SK-N-SH (cell line): Measurements from ENCODE around the gene CLEC6A. TPM values are rescaled to one million over a fixed set of nuclear protein-coding genes. Genes with fewer than 3 reads are reported as not detected.
"Not testable (repeated sequence)": the region's sequence is repeated elsewhere in the genome, so short reads cannot be mapped to it uniquely, and the experiment has no call there.

Experiments used
- CTCF ChIA-PET: fragments of 300-600, 350-600 bp; formaldehyde crosslinking; extraction: SDS; loops from one replicate; lab custom pipeline; 2021; lab: Yijun Ruan, JAX
- POLR2A ChIA-PET: fragments of 350-600 bp; sonication (Branson Sonifier 250); formaldehyde crosslinking; extraction: SDS; loops from one replicate; lab custom pipeline; 2020; ENCODE audit warnings: antibody characterized with exemption, inconsistent platforms; lab: Yijun Ruan, JAX
- DNase-seq: peaks from one replicate; pipeline ENCODE4 v3.0.0; 2012
- H2AFZ ChIP-seq: fragments of 200-600 bp; sonication (generic); 2 replicates; pipeline ENCODE4 v1.8.1; 2016; ENCODE audit warnings: antibody characterized with exemption, mild to moderate bottlenecking, low read depth
- H3F3A ChIP-seq: fragments of 200-600 bp; sonication (generic); replicated peaks from 2 replicates; pipeline ENCODE3; 2016; ENCODE audit warnings: antibody characterized with exemption, mild to moderate bottlenecking; ENCODE audit not compliant: insufficient read depth
- H3K27ac ChIP-seq, 2 experiments: fragments of 200-500 bp in 1 of 2; fragments of 200-600 bp in 1 of 2; sonication (Bioruptor generic) in 1 of 2; sonication (generic), shearing (Covaris generic) in 1 of 2; 2 replicates each; pipeline versions ENCODE4 v1.5.1 to v1.6.1; 2014 to 2016; ENCODE audit warnings: low read depth in 2 of 2, inconsistent platforms in 1 of 2, low read length in 1 of 2, mild to moderate bottlenecking in 1 of 2, mixed read lengths in 1 of 2
- H3K27me3 ChIP-seq: fragments of 200-600 bp; sonication (generic), shearing (Covaris generic); 2 replicates; pipeline ENCODE4 v1.6.1; 2016; ENCODE audit warnings: mixed run types; ENCODE audit not compliant: insufficient read depth
- H3K36me3 ChIP-seq, 2 experiments: fragments of 200-500 bp in 1 of 2; fragments of 200-600 bp in 1 of 2; sonication (Bioruptor generic) in 1 of 2; sonication (generic) in 1 of 2; replicated peaks in 1 of 2; 2 replicates each; pipeline versions ENCODE3 to v1.5.1; 2014 to 2016; ENCODE audit warnings: low read length in 1 of 2, mild to moderate bottlenecking in 1 of 2; ENCODE audit not compliant: insufficient read depth in 2 of 2, control insufficient read depth in 1 of 2
- H3K4me1 ChIP-seq, 2 experiments: fragments of 200-500 bp in 1 of 2; fragments of 200-600 bp in 1 of 2; sonication (Bioruptor generic) in 1 of 2; sonication (generic), shearing (Covaris generic) in 1 of 2; 2 replicates each; pipeline versions ENCODE4 v1.5.1 to v1.6.1; 2014 to 2016; ENCODE audit warnings: low read depth in 1 of 2, low read length in 1 of 2, mixed run types in 1 of 2; ENCODE audit not compliant: insufficient read depth in 2 of 2, control insufficient read depth in 1 of 2
- H3K4me2 ChIP-seq: fragments of 200-600 bp; sonication (generic), shearing (Covaris generic); 2 replicates; pipeline ENCODE4 v1.6.1; 2017; ENCODE audit warnings: mixed run types
- H3K4me3 ChIP-seq, 2 experiments: fragments of 200-500 bp in 1 of 2; fragments of 200-600 bp in 1 of 2; sonication (Bioruptor generic) in 1 of 2; sonication (generic), shearing (Covaris generic) in 1 of 2; 2 replicates each; pipeline versions ENCODE4 v1.5.1 to v1.8.1; 2014 to 2016; ENCODE audit warnings: low read depth in 2 of 2, inconsistent platforms in 1 of 2, low read length in 1 of 2, mild to moderate bottlenecking in 1 of 2, mixed read lengths in 1 of 2, moderate library complexity in 1 of 2
- H3K79me2 ChIP-seq: fragments of 200-600 bp; sonication (generic); 2 replicates; pipeline ENCODE4 v1.8.1; 2017; ENCODE audit warnings: mild to moderate bottlenecking; ENCODE audit not compliant: insufficient read depth
- H3K9ac ChIP-seq: fragments of 200-600 bp; sonication (generic); 2 replicates; pipeline ENCODE4 v1.6.1; 2017; ENCODE audit warnings: mixed run types
- H3K9me2 ChIP-seq: fragments of 200-600 bp; sonication (generic); 2 replicates; pipeline ENCODE4 v1.6.1; 2017; ENCODE audit warnings: mixed run types
- H3K9me3 ChIP-seq: fragments of 200-600 bp; sonication (generic); 2 replicates; pipeline ENCODE4 v1.6.1; 2017; ENCODE audit warnings: mixed run types, mild to moderate bottlenecking, moderate library complexity
- H4K20me1 ChIP-seq: fragments of 200-600 bp; sonication (generic); 2 replicates; pipeline ENCODE4 v1.6.1; 2017; ENCODE audit warnings: mild to moderate bottlenecking, mixed run types; ENCODE audit not compliant: insufficient read depth
- CHD2 ChIP-seq: fragments of 150-350 bp; IDR thresholded peaks from 2 replicates; pipeline ENCODE4 v1.6.1; 2018; ENCODE audit warnings: low read length; ENCODE audit not compliant: partially characterized antibody
- CTCF ChIP-seq: fragments of 200-600 bp; sonication (generic); IDR thresholded peaks from 2 replicates; pipeline ENCODE4 v1.6.1; 2017; ENCODE audit warnings: antibody characterized with exemption, mild to moderate bottlenecking, moderate library complexity
- ELF1 ChIP-seq: IDR thresholded peaks from 2 replicates; pipeline ENCODE4 v1.4.0; 2012
- EP300 ChIP-seq, 2 experiments: IDR thresholded peaks; 2 replicates each; pipeline versions ENCODE4 v1.4.0 to v1.6.1; 2012; ENCODE audit warnings: borderline replicate concordance in 1 of 2, low read depth in 1 of 2, low read length in 1 of 2
- EZH2phosphoT487 ChIP-seq: fragments of 200-600 bp; sonication (generic); IDR thresholded peaks from 2 replicates; pipeline ENCODE4 v1.6.1; 2017; ENCODE audit warnings: low read depth, mixed run types, mild to moderate bottlenecking, antibody characterized with exemption, moderate library complexity, borderline replicate concordance
- GABPA ChIP-seq: IDR thresholded peaks from 2 replicates; pipeline ENCODE4 v1.4.0; 2012; ENCODE audit warnings: low read depth, mild to moderate bottlenecking
- GATA2 ChIP-seq: sonication (generic); formaldehyde crosslinking; IDR thresholded peaks from 2 replicates; pipeline ENCODE4 v1.5.0; 2020; ENCODE audit warnings: mild to moderate bottlenecking, missing genetic modification reagents
- IRF3 ChIP-seq: fragments of 150-350 bp; IDR thresholded peaks from 2 replicates; pipeline ENCODE4 v1.6.1; 2016; ENCODE audit warnings: mild to moderate bottlenecking, low read depth, low read length
- JUND ChIP-seq: IDR thresholded peaks from 2 replicates; pipeline ENCODE4 v1.4.0; 2012
- MEF2A ChIP-seq: IDR thresholded peaks from 2 replicates; pipeline ENCODE4 v1.4.0; 2012; ENCODE audit warnings: low read depth, borderline replicate concordance
- MXI1 ChIP-seq: IDR thresholded peaks from 2 replicates; pipeline ENCODE4 v1.6.1; 2012; ENCODE audit warnings: mild to moderate bottlenecking, low read depth, low read length, improper control_type of control experiment
- NFIC ChIP-seq: IDR thresholded peaks from 2 replicates; pipeline ENCODE4 v1.4.0; 2012; ENCODE audit warnings: borderline replicate concordance
- PBX3 ChIP-seq: IDR thresholded peaks from 2 replicates; pipeline ENCODE4; 2012
- POLR2AphosphoS5 ChIP-seq: IDR thresholded peaks from 2 replicates; pipeline ENCODE4 v1.6.1; 2012; ENCODE audit warnings: low read depth, low read length
- RAD21 ChIP-seq: IDR thresholded peaks from 2 replicates; pipeline ENCODE4 v1.6.1; 2012; ENCODE audit warnings: mild to moderate bottlenecking, low read length
- RCOR1 ChIP-seq: fragments of 150-350 bp; IDR thresholded peaks from 2 replicates; pipeline ENCODE4 v1.6.1; 2017; ENCODE audit warnings: antibody characterized with exemption, low read length
- RXRA ChIP-seq: IDR thresholded peaks from 2 replicates; pipeline ENCODE4 v1.4.0; 2012; ENCODE audit warnings: low read depth, mild to moderate bottlenecking, borderline replicate concordance
- TCF12 ChIP-seq: IDR thresholded peaks from 2 replicates; pipeline ENCODE4 v1.4.0; 2012
- TEAD4 ChIP-seq: IDR thresholded peaks from 2 replicates; pipeline ENCODE4 v1.4.0; 2012; ENCODE audit warnings: mild to moderate bottlenecking, borderline replicate concordance; ENCODE audit not compliant: insufficient read depth
- YY1 ChIP-seq: IDR thresholded peaks from 2 replicates; pipeline ENCODE4 v1.4.0; 2012; ENCODE audit warnings: low read depth, mild to moderate bottlenecking
- ZBTB33 ChIP-seq: IDR thresholded peaks from 2 replicates; pipeline ENCODE4 v1.4.0; 2012; ENCODE audit warnings: low read depth, borderline replicate concordance
- WGBS: methylation state at CpG from one replicate; pipeline ENCODE4 v1.1.6; 2017; ENCODE audit warnings: low lambda C conversion rate; 5-methylcytosine and 5-hydroxymethylcytosine counted together
- polyA plus RNA-seq, 3 experiments: library from polyadenylated mRNA; depleted of rRNA; stranded (reverse); fragments of >200 nt; gene quantifications; 2 replicates each; pipeline ENCODE4 v1.2.3, GENCODE V29; 2012

Gene CLEC6A
- polyA plus RNA-seq, 1 of the 3 experiments (the other 2 are of a cell fraction): not detected

- TF ChIP-seq PBX3 (no peak), MEF2A (no peak), GABPA (no peak), MXI1 (no peak), IRF3 (no peak), CHD2 (no peak), EP300 (IDR thresholded peaks at IDR 0.05; ENCODE audit: borderline replicate concordance in 1 of 2, low read depth in 1 of 2, low read length in 1 of 2) (no peak), POLR2AphosphoS5 (no peak)
Observed at GRCh38 chr12:8420506-8420905, 35.3 kb upstream of the CLEC6A start (continued).

GRCh38 chr12:8444536-8445278, 11.1 kb upstream of the CLEC6A start:
- H3K9me2 ChIP-seq, DNase-seq, H3K27ac ChIP-seq, H3K27me3 ChIP-seq, H3K9me3 ChIP-seq, POLR2A ChIA-PET, H3K36me3 ChIP-seq, H3K9ac ChIP-seq, H3K4me1 ChIP-seq, H2AFZ ChIP-seq, H3K4me2 ChIP-seq, H3K79me2 ChIP-seq, CTCF ChIA-PET, H3K4me3 ChIP-seq, H4K20me1 ChIP-seq, H3F3A ChIP-seq: not testable (repeated sequence)
- 40% methylated on average over 20 of the region's 22 CpGs for WGBS

- Histone ChIP-seq H3K4me3 (no peak overlapping the region), H3K27me3 (peaks cover 5% of the 10 kb centered on the region; the same call in 1 of the 2 replicates), H3K9me3 (no peaks in the 10 kb centered on the region), H3K9ac (no peak overlapping the region), H3K4me1 (no peaks in the 10 kb centered on the region), H4K20me1 (no peaks in the 10 kb centered on the region), H3K79me2 (no peaks in the 10 kb centered on the region), H3K4me2 (no peak overlapping the region), H3F3A (no peaks in the 10 kb centered on the region), H3K36me3 (no peaks in the 10 kb centered on the region), H2AFZ (no peak overlapping the region), H3K27ac (no peak overlapping the region), H3K9me2 (no peaks in the 10 kb centered on the region)
- DNase-seq: no peak
- ChIA-PET CTCF (no interaction called here), POLR2A (no interaction called here)
- WGBS: 74% methylated on average over 2 of the region's 2 CpGs
- no peak for TF ChIP-seq ZBTB33
- no peak for TF ChIP-seq RAD21
- TF ChIP-seq JUND: no peak
- TF ChIP-seq EZH2phosphoT487: no peak
- no peak for TF ChIP-seq POLR2AphosphoS5
- TF ChIP-seq ELF1: no peak
- TF ChIP-seq RCOR1: no peak
- no peak for TF ChIP-seq CTCF
- no peak for TF ChIP-seq TEAD4
- no peak for TF ChIP-seq NFIC
- TF ChIP-seq RXRA: no peak
- TF ChIP-seq CHD2: no peak
- no peak for TF ChIP-seq TCF12
- TF ChIP-seq YY1: no peak
- no peak for TF ChIP-seq GATA2 (CRISPR knock-in tag)
- no peak for TF ChIP-seq GABPA
Observed at GRCh38 chr12:8445731-8446130, 10.0 kb upstream of the CLEC6A start.
